ENCODE measurements around the gene XAGE5. TPM values are rescaled to one million over a fixed set of nuclear protein-coding genes. Genes with fewer than 3 reads are reported as not detected.
A peak's percentile ranks its signal among the peaks of the same experiment; 100 is the strongest.
"Not testable (repeated sequence)": the region's sequence is repeated elsewhere in the genome, so short reads cannot be mapped to it uniquely, and the experiment has no call there.

XAGE5 gene
- total RNA-seq, 1 donor from 2014 or later, result not detected

GRCh38 chrX:52830551-52830950 is 19.5 kb downstream of the XAGE5 start:
- H3K4me2 ChIP-seq (ENCODE audit: low read length), result no peak overlapping the region
- H2AFZ ChIP-seq (ENCODE audit: low read depth, low read length), result no peak overlapping the region
- no peaks in the 10 kb centered on the region for H3K9me3 ChIP-seq (ENCODE audit: insufficient read depth, low read depth, low read length)
- Mint-ChIP-seq H3K27me3 (ENCODE audit: low read depth, unreplicated experiment) (peaks cover 5% of the 10 kb centered on the region), H3K9me3 (ENCODE audit: unreplicated experiment) (no peaks in the 10 kb centered on the region), H3K36me3 (ENCODE audit: low read depth, unreplicated experiment) (no peaks in the 10 kb centered on the region), H3K4me3 (ENCODE audit: unreplicated experiment) (no peak overlapping the region), H3K4me1 (ENCODE audit: low read depth, unreplicated experiment) (no peaks in the 10 kb centered on the region), H3K27ac (ENCODE audit: unreplicated experiment) (no peak overlapping the region)
- no peak overlapping the region for H3K27ac ChIP-seq (ENCODE audit: low read depth, low read length)
- H4K20me1 ChIP-seq (ENCODE audit: insufficient read depth, low read length), result no peaks in the 10 kb centered on the region
- TF ChIP-seq CTCF (IDR thresholded peaks at IDR 0.05; ENCODE audit: insufficient read depth, low read depth, low read length) (no peak), EZH2 (IDR thresholded peaks at IDR 0.05; ENCODE audit: insufficient read depth, low read length) (no peak)
- H3K9ac ChIP-seq (ENCODE audit: low read length), result no peak overlapping the region
- H3K27me3 ChIP-seq (ENCODE audit: insufficient read depth, low read length), result no peaks in the 10 kb centered on the region
- H3K36me3 ChIP-seq (ENCODE audit: insufficient read depth, low read length), result no peaks in the 10 kb centered on the region
- no peak for FAIRE-seq
- no peaks in the 10 kb centered on the region for H3K4me1 ChIP-seq (ENCODE audit: insufficient read depth, low read length)
- no peak for DNase-seq (ENCODE audit: low read depth)
- no peak overlapping the region for H3K4me3 ChIP-seq (ENCODE audit: insufficient read depth, low read depth, low read length)
- H3K79me2 ChIP-seq (ENCODE audit: insufficient read depth, low read length), result no peaks in the 10 kb centered on the region

- no peak for FAIRE-seq
- no peak overlapping the region for H2AFZ ChIP-seq (ENCODE audit: low read depth, low read length)
- no peak overlapping the region for H3K4me3 Mint-ChIP-seq (ENCODE audit: unreplicated experiment)
- no peaks in the 10 kb centered on the region for H3K27me3 ChIP-seq (ENCODE audit: insufficient read depth, low read length)
- no peaks in the 10 kb centered on the region for H3K9me3 Mint-ChIP-seq (ENCODE audit: unreplicated experiment)
- no peaks in the 10 kb centered on the region for H3K4me1 Mint-ChIP-seq (ENCODE audit: low read depth, unreplicated experiment)
- no peaks in the 10 kb centered on the region for H3K9me3 ChIP-seq (ENCODE audit: insufficient read depth, low read depth, low read length)
- DNase-seq (ENCODE audit: low read depth), result no peak
- H3K79me2 ChIP-seq (ENCODE audit: insufficient read depth, low read length), result no peaks in the 10 kb centered on the region
- no peaks in the 10 kb centered on the region for H4K20me1 ChIP-seq (ENCODE audit: insufficient read depth, low read length)
- H3K36me3 Mint-ChIP-seq (ENCODE audit: low read depth, unreplicated experiment), result no peaks in the 10 kb centered on the region
- H3K27ac Mint-ChIP-seq (ENCODE audit: unreplicated experiment), result no peak overlapping the region
- no peaks in the 10 kb centered on the region for H3K36me3 ChIP-seq (ENCODE audit: insufficient read depth, low read length)
- H3K4me1 ChIP-seq (ENCODE audit: insufficient read depth, low read length), result no peaks in the 10 kb centered on the region
- H3K9ac ChIP-seq (ENCODE audit: low read length), result no peak overlapping the region
- H3K4me2 ChIP-seq (ENCODE audit: low read length), result no peak overlapping the region
- H3K27ac ChIP-seq (ENCODE audit: low read depth, low read length), result no peak overlapping the region
- peaks cover 4% of the 10 kb centered on the region for H3K27me3 Mint-ChIP-seq (ENCODE audit: low read depth, unreplicated experiment)
- H3K4me3 ChIP-seq (ENCODE audit: insufficient read depth, low read depth, low read length), result no peak overlapping the region
- TF ChIP-seq CTCF (IDR thresholded peaks at IDR 0.05; ENCODE audit: insufficient read depth, low read depth, low read length), result no peak
- no peak for TF ChIP-seq EZH2 (IDR thresholded peaks at IDR 0.05; ENCODE audit: insufficient read depth, low read length)
Measured at GRCh38 chrX:52839137-52839536, 28.1 kb downstream of the XAGE5 start.

GRCh38 chrX:52843619-52844018 is 32.5 kb downstream of the XAGE5 start:
- not testable (repeated sequence) for H3K27me3 ChIP-seq (ENCODE audit: insufficient read depth, low read length); H3K79me2 ChIP-seq (ENCODE audit: insufficient read depth, low read length); H3K9me3 ChIP-seq (ENCODE audit: insufficient read depth, low read depth, low read length); H3K4me2 ChIP-seq (ENCODE audit: low read length); H3K27ac ChIP-seq (ENCODE audit: low read depth, low read length); H3K4me1 Mint-ChIP-seq (ENCODE audit: low read depth, unreplicated experiment); H4K20me1 ChIP-seq (ENCODE audit: insufficient read depth, low read length); H2AFZ ChIP-seq (ENCODE audit: low read depth, low read length); H3K4me3 Mint-ChIP-seq (ENCODE audit: unreplicated experiment); H3K27ac Mint-ChIP-seq (ENCODE audit: unreplicated experiment); H3K36me3 ChIP-seq (ENCODE audit: insufficient read depth, low read length); DNase-seq (ENCODE audit: low read depth); H3K36me3 Mint-ChIP-seq (ENCODE audit: low read depth, unreplicated experiment); H3K9ac ChIP-seq (ENCODE audit: low read length); H3K4me3 ChIP-seq (ENCODE audit: insufficient read depth, low read depth, low read length); H3K9me3 Mint-ChIP-seq (ENCODE audit: unreplicated experiment); H3K4me1 ChIP-seq (ENCODE audit: insufficient read depth, low read length)
- peak; percentile 89 for FAIRE-seq
- H3K27me3 Mint-ChIP-seq (ENCODE audit: low read depth, unreplicated experiment), result peaks cover 12% of the 10 kb centered on the region
